SHP77 (cell line): Measurements from ENCODE around the gene PATZ1.
"Not testable (repeated sequence)": the region's sequence is repeated elsewhere in the genome, so short reads cannot be mapped to it uniquely, and the experiment has no call there.

Experiments
- DNase-seq, 2 experiments: peaks; one replicate each; lab custom pipeline; 2025; lab: John Stamatoyannopoulos, UW

PATZ1 gene

DNA sequence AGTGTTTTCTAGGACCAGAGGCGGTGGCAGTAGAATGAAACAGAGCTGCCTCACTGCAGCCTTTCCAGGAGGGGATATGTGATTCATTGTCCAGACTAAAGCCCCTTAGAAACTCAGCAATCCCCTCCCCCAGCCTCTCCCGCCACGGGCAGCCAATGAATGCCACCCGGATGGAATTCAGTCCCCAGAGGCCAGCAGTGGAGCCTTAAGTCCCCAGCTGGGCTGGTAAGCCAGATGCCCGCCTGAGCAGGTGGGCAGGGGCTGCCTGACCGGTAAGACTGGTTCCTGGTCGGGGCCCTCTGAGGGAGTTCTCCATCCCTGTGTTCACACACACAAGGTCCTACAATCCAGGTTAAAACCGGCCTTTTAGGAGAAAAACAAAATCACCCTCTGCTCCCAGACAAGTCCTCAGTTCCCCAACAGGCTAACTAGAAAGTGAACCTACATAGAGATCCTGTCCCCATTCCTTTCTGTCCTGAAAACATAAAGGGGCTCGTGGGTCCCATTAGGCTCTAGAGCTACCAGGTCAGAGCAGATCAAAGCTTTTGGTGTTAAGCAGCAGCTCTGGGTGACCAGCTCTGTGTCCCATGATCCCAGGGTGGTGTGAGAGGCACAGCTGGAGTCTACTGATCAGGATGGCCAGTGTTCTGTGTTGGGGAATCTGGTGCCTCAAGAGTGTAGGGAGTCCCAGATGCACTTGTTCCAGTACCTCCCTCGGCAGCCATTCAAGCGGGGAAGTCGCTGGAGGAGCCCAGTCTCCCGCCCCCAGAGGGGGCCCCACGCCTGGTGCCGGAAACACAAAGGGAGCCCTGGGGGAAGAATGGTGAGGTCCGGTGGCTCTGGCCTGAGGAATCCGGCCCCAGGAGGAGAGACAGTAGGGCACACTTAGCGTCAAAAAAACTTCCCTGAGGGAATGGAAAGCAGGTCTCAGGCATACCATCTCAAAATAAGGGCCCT lies 2.6 kb downstream of the PATZ1 start:
- no peak for DNase-seq

DNA sequence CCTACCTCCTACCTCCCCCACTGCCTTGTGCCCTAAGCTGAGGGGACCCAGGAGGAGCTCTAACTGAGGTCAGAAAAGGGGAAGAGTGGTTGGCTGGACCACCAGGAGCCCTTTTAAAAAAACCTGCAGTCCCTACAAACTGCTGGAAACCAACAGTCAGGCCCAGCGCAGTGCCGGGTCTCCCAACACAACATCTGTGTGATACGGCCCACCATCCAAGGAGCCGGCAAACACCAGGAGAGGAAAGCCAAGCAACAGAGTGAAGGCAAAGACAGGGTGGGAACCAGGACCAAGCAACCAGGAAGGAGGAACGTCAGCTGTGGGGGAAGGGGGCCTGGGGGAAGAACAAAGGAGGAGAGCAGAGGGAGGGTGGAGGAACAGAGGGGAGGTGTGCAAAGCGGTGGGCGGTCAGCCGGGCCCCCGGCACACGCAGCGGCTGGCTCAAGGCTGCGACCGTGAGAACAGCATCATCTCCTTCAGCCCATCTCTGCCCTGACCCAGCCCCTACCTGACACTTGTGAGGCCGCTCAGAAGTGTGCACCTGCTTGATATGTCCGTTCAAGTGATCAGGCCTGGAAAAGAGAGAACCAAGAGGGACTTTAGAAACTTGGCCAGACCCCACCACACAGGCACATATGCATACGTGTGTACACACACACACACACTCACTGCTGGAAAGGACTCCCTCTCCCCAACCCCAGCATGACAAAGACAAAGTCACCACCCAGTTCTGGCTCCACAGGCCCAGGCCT lies 3.6 kb downstream of the PATZ1 start:
- no peak for DNase-seq

DNA sequence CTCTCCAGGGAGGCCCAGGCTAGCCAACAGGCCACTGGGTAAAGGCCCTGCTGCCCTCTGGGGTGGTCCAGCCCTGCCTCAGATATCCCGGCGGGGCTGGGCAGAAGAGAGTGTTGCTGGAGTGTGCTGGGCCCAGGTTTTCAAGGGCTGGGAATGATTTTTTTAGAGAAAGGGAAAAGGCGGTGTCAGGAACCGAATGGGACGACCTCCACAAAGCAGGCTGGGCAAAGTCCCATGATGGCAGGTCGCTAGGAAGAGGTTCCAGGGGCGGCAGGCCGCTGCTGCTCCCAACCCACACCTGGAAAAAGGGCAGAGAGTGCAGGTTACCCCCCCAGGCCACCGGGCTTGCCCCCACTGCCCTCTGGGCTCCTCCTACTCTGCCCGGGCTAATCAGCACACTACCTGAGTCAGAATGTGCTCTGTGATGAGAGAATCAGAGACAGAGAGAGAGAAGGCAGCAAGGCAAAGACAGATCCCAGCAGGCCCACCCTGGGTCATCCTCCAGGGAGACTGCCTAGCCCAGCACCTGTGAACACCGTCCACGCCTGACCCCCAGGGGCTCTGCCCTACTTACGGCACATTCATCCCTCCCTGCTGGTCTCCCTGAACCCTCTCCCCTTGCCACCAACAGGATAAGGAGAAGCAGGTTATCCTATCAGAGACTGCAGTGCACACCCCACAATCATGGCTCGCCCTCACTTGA lies 4.6 kb downstream of the PATZ1 start:
- DNase-seq = no peak

DNA sequence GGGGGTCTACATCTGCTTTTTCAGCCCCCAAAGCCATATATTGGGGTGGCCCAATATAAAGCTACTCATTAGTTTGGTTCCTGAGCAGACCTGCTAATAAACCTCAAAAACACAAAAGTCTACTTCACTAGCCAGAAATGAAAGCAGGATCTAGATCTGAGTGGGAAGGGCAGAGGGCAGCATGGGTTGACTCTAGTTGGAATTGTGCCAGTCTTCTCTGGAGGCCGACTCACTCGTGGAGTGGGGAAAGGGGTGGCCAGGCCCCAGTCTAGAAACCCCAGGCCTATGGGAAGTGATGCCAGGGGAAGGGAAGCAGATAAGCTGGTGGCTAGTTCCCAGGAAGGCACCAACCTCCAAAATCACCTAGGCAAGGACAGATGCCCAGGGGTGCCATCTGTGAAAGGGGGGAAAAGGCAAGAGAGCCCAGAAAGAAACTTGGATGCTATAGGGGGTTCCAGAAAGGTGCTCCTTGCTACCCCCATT lies 5.3 kb downstream of the PATZ1 start:
- DNase-seq = no peak

DNA sequence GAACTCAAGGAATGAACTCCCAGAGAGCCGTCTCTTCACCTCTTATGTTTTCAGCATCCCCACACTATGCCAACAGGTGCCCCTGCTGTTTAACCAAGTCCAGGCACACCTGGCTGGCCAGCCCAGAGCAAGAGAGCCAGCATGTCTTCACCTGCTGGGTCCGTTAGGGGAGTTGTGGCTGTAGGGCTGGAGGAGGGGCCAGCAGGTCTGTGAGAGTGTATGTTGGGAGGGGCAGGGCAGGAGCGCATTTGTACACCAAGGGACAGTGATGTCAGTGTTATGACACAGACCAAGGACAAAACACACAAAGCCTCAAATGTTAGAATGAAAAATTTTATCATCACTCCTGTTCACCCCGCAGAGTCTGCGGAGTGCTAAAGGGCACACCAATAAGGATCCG lies 5.8 kb downstream of the PATZ1 start:
- DNase-seq = no peak

- no peak for DNase-seq
Observed at GRCh38 chr22:31339148-31339832, 6.9 kb downstream of the PATZ1 start.

- DNase-seq = no peak
Observed at GRCh38 chr22:31337178-31337577, 9.0 kb downstream of the PATZ1 start.

- no peak for DNase-seq
Observed at GRCh38 chr22:31334329-31334728, 11.8 kb downstream of the PATZ1 start.

GRCh38 chr22:31333641-31334040 lies 12.5 kb downstream of the PATZ1 start:
- no peak for DNase-seq

- DNase-seq = no peak
Observed at GRCh38 chr22:31332886-31333285, 13.3 kb downstream of the PATZ1 start.

- no peak for DNase-seq
Observed at GRCh38 chr22:31332010-31332409, 14.1 kb downstream of the PATZ1 start.

- DNase-seq = no peak
Observed at GRCh38 chr22:31329453-31330215, 16.5 kb downstream of the PATZ1 start.

GRCh38 chr22:31329029-31329428 lies 17.1 kb downstream of the PATZ1 start:
- no peak for DNase-seq

DNA sequence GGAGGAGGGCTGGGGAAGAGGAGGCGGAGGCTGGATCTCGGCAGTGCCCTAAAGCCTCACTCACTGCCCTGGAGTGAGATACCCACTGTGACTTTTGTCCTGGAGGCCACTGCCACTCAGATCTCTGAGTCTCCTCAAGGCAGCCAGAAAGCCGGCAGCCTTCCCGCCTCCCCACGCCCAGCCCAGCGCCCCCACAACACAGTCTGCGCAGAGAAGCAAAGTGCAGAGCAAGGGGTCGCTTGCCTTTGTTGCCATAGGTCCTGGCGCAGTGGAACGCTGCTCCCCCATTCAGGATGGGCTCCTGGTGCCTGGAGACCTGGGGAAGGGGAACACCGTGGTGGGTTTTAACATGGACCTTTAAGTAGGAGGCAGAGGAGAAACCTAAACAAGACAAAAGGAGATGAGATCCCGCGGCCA lies 17.6 kb downstream of the PATZ1 start:
- DNase-seq = no peak

DNA sequence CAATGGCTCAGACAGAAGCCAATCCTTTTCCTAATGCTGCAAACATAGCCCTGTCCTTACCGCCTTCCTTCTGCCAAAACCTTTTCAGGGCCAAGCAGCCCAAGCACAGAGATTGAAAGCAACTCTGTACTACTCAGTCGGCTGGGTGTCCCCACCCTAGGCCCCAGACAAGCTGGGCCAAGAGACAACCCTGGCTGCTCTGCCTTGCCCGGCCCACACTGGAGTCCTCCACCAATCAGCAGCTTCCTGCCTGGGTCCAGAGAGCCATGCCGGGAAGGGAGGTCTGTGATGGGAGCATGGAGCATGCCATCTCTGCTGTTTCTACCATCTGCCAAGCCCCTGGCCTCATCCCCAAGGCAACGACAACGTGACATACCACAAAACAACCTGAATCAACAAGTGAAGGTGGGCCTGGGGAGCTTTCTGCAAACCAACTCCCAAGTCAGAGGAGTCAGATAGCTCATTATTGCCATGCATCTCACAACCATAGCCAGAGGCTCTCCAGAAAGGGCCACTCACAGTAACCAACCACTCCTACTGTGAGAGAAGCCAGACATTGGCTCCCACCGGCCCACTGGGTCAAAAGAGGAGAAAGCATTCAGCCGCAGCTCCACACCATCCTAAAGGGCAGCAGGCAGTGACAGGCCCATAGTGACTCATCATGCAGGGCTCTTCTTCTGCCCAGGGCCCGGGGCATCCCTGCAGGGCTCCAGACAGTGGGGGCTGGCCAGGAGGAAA lies 18.2 kb downstream of the PATZ1 start:
- DNase-seq = no peak

DNA sequence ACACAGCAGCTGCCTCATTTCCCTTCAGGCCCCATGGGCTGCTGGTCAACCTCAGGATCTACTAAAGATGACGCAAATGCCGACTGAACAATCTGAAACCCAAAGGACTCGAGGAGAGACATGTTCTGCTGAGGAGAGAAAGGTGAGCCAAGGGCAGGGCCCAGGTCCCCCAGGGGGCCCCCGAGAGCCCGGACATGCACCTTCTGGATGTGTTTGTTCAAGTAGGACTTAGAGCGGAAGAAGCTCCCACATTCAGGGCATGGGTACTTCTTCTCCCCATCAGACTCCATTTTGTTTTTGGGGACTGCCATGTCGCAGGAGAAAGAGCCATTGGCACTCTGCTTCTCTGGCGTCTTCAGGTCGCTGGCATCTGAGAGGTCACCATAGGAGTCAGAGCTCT lies 19.3 kb downstream of the PATZ1 start:
- DNase-seq = no peak

DNA sequence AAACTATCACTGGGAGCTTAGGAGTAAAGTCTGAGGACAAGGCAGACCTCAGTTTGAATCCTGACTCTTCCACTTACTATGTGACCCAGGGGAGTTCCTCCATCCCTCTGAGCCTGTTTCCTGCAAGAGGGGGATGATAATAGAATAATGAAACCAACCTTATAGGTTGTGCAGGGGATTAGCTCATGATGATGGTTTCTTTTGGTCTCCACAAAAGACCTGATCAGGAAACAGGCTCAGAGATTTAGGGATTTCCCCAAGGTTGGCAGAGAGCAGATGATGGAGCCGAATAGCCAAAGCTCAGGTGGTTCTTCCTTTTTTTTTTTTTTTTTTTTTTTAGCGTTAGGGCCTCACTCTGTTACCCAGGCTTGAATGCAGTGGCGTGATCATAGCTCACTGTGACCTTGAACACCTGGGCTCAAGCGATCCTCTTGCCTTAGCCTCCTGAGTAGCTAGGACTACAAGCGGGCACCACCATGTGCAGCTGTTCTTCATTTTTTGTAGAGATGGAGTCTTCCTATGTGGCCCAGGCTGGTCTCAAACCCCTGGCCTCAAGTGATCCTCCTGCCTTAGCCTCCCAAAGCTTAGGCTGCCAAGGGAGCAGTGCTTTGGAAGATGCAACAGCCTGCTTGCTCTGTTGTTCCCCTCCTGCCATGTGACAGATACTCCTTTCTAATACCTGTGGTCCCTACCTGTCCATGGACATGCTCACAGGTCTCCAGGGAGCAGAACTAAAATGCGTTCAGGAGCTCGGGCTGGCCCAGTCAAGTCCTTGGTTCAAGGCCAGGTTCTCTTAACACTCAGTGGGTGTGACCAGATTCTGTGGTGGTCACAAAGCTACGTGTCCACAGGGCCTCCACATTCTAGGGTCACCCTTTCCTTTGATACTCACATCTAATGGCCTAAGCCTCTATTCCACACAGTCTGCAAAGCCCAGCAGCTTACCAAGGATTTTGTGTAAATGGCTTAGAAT lies 22.3 kb downstream of the PATZ1 start:
- no peak for DNase-seq

- no peak for DNase-seq
Observed at GRCh38 chr22:31321421-31321820, 24.7 kb downstream of the PATZ1 start.

DNA sequence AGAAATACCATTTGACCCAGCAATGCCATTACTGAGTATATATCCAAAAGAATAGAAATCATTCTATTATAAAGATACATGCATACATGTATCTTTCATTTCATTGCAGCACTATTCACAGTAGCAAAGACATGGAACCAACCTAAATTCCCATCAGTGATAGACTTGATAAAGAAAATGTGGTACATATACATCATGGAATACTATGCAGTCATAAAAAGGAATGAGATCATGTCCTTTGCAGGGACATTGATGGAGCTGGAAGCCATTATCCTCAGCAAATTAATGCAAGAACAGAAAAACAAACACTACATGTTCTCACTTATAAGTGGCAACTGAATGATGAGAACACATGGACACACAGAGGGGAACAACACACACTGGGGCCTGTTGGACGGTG lies 31.9 kb downstream of the PATZ1 start:
- DNase-seq = not testable (repeated sequence)
